SK-N-SH (cell line): Measurements from ENCODE around the gene GORASP1. TPM values are rescaled to one million over a fixed set of nuclear protein-coding genes. Genes with fewer than 3 reads are reported as not detected.

Experiments used
- CTCF ChIA-PET: fragments of 300-600, 350-600 bp; formaldehyde crosslinking; extraction: SDS; loops from one replicate; lab custom pipeline; 2021; lab: Yijun Ruan, JAX
- POLR2A ChIA-PET: fragments of 350-600 bp; sonication (Branson Sonifier 250); formaldehyde crosslinking; extraction: SDS; loops from one replicate; lab custom pipeline; 2020; ENCODE audit warnings: antibody characterized with exemption, inconsistent platforms; lab: Yijun Ruan, JAX
- DNase-seq: peaks from one replicate; pipeline ENCODE4 v3.0.0; 2012
- H2AFZ ChIP-seq: fragments of 200-600 bp; sonication (generic); 2 replicates; pipeline ENCODE4 v1.8.1; 2016; ENCODE audit warnings: antibody characterized with exemption, mild to moderate bottlenecking, low read depth
- H3F3A ChIP-seq: fragments of 200-600 bp; sonication (generic); replicated peaks from 2 replicates; pipeline ENCODE3; 2016; ENCODE audit warnings: antibody characterized with exemption, mild to moderate bottlenecking; ENCODE audit not compliant: insufficient read depth
- H3K27ac ChIP-seq, 2 experiments: fragments of 200-500 bp in 1 of 2; fragments of 200-600 bp in 1 of 2; sonication (Bioruptor generic) in 1 of 2; sonication (generic), shearing (Covaris generic) in 1 of 2; 2 replicates each; pipeline versions ENCODE4 v1.5.1 to v1.6.1; 2014 to 2016; ENCODE audit warnings: low read depth in 2 of 2, inconsistent platforms in 1 of 2, low read length in 1 of 2, mild to moderate bottlenecking in 1 of 2, mixed read lengths in 1 of 2
- H3K27me3 ChIP-seq: fragments of 200-600 bp; sonication (generic), shearing (Covaris generic); 2 replicates; pipeline ENCODE4 v1.6.1; 2016; ENCODE audit warnings: mixed run types; ENCODE audit not compliant: insufficient read depth
- H3K36me3 ChIP-seq, 2 experiments: fragments of 200-500 bp in 1 of 2; fragments of 200-600 bp in 1 of 2; sonication (Bioruptor generic) in 1 of 2; sonication (generic) in 1 of 2; replicated peaks in 1 of 2; 2 replicates each; pipeline versions ENCODE3 to v1.5.1; 2014 to 2016; ENCODE audit warnings: low read length in 1 of 2, mild to moderate bottlenecking in 1 of 2; ENCODE audit not compliant: insufficient read depth in 2 of 2, control insufficient read depth in 1 of 2
- H3K4me1 ChIP-seq, 2 experiments: fragments of 200-500 bp in 1 of 2; fragments of 200-600 bp in 1 of 2; sonication (Bioruptor generic) in 1 of 2; sonication (generic), shearing (Covaris generic) in 1 of 2; 2 replicates each; pipeline versions ENCODE4 v1.5.1 to v1.6.1; 2014 to 2016; ENCODE audit warnings: low read depth in 1 of 2, low read length in 1 of 2, mixed run types in 1 of 2; ENCODE audit not compliant: insufficient read depth in 2 of 2, control insufficient read depth in 1 of 2
- H3K4me2 ChIP-seq: fragments of 200-600 bp; sonication (generic), shearing (Covaris generic); 2 replicates; pipeline ENCODE4 v1.6.1; 2017; ENCODE audit warnings: mixed run types
- H3K4me3 ChIP-seq, 2 experiments: fragments of 200-500 bp in 1 of 2; fragments of 200-600 bp in 1 of 2; sonication (Bioruptor generic) in 1 of 2; sonication (generic), shearing (Covaris generic) in 1 of 2; 2 replicates each; pipeline versions ENCODE4 v1.5.1 to v1.8.1; 2014 to 2016; ENCODE audit warnings: low read depth in 2 of 2, inconsistent platforms in 1 of 2, low read length in 1 of 2, mild to moderate bottlenecking in 1 of 2, mixed read lengths in 1 of 2, moderate library complexity in 1 of 2
- H3K79me2 ChIP-seq: fragments of 200-600 bp; sonication (generic); 2 replicates; pipeline ENCODE4 v1.8.1; 2017; ENCODE audit warnings: mild to moderate bottlenecking; ENCODE audit not compliant: insufficient read depth
- H3K9ac ChIP-seq: fragments of 200-600 bp; sonication (generic); 2 replicates; pipeline ENCODE4 v1.6.1; 2017; ENCODE audit warnings: mixed run types
- H3K9me2 ChIP-seq: fragments of 200-600 bp; sonication (generic); 2 replicates; pipeline ENCODE4 v1.6.1; 2017; ENCODE audit warnings: mixed run types
- H3K9me3 ChIP-seq: fragments of 200-600 bp; sonication (generic); 2 replicates; pipeline ENCODE4 v1.6.1; 2017; ENCODE audit warnings: mixed run types, mild to moderate bottlenecking, moderate library complexity
- H4K20me1 ChIP-seq: fragments of 200-600 bp; sonication (generic); 2 replicates; pipeline ENCODE4 v1.6.1; 2017; ENCODE audit warnings: mild to moderate bottlenecking, mixed run types; ENCODE audit not compliant: insufficient read depth
- CHD2 ChIP-seq: fragments of 150-350 bp; IDR thresholded peaks from 2 replicates; pipeline ENCODE4 v1.6.1; 2018; ENCODE audit warnings: low read length; ENCODE audit not compliant: partially characterized antibody
- CTCF ChIP-seq: fragments of 200-600 bp; sonication (generic); IDR thresholded peaks from 2 replicates; pipeline ENCODE4 v1.6.1; 2017; ENCODE audit warnings: antibody characterized with exemption, mild to moderate bottlenecking, moderate library complexity
- ELF1 ChIP-seq: IDR thresholded peaks from 2 replicates; pipeline ENCODE4 v1.4.0; 2012
- EP300 ChIP-seq, 2 experiments: IDR thresholded peaks; 2 replicates each; pipeline versions ENCODE4 v1.4.0 to v1.6.1; 2012; ENCODE audit warnings: borderline replicate concordance in 1 of 2, low read depth in 1 of 2, low read length in 1 of 2
- FOSL2 ChIP-seq: IDR thresholded peaks from 2 replicates; pipeline ENCODE4 v1.4.0; 2012; ENCODE audit warnings: low read depth, mild to moderate bottlenecking, moderate library complexity, borderline replicate concordance
- FOXJ3 ChIP-seq: sonication (generic); formaldehyde crosslinking; IDR thresholded peaks from 2 replicates; pipeline ENCODE4 v1.5.1; 2020; ENCODE audit warnings: mild to moderate bottlenecking, missing genetic modification reagents
- GABPA ChIP-seq: IDR thresholded peaks from 2 replicates; pipeline ENCODE4 v1.4.0; 2012; ENCODE audit warnings: low read depth, mild to moderate bottlenecking
- GATA2 ChIP-seq: sonication (generic); formaldehyde crosslinking; IDR thresholded peaks from 2 replicates; pipeline ENCODE4 v1.5.0; 2020; ENCODE audit warnings: mild to moderate bottlenecking, missing genetic modification reagents
- MAX ChIP-seq: IDR thresholded peaks from 2 replicates; pipeline ENCODE4 v1.4.0; 2012; ENCODE audit warnings: low read depth
- MXI1 ChIP-seq: IDR thresholded peaks from 2 replicates; pipeline ENCODE4 v1.6.1; 2012; ENCODE audit warnings: mild to moderate bottlenecking, low read depth, low read length, improper control_type of control experiment
- NFIC ChIP-seq: IDR thresholded peaks from 2 replicates; pipeline ENCODE4 v1.4.0; 2012; ENCODE audit warnings: borderline replicate concordance
- PBX3 ChIP-seq: IDR thresholded peaks from 2 replicates; pipeline ENCODE4; 2012
- POLR2AphosphoS5 ChIP-seq: IDR thresholded peaks from 2 replicates; pipeline ENCODE4 v1.6.1; 2012; ENCODE audit warnings: low read depth, low read length
- RAD21 ChIP-seq: IDR thresholded peaks from 2 replicates; pipeline ENCODE4 v1.6.1; 2012; ENCODE audit warnings: mild to moderate bottlenecking, low read length
- RCOR1 ChIP-seq: fragments of 150-350 bp; IDR thresholded peaks from 2 replicates; pipeline ENCODE4 v1.6.1; 2017; ENCODE audit warnings: antibody characterized with exemption, low read length
- RFX5 ChIP-seq: IDR thresholded peaks from 2 replicates; pipeline ENCODE4 v1.6.1; 2012; ENCODE audit warnings: mild to moderate bottlenecking, improper control_type of control experiment, low read length
- WGBS: methylation state at CpG from one replicate; pipeline ENCODE4 v1.1.6; 2017; ENCODE audit warnings: low lambda C conversion rate; 5-methylcytosine and 5-hydroxymethylcytosine counted together
- polyA plus RNA-seq, 3 experiments: library from polyadenylated mRNA; depleted of rRNA; stranded (reverse); fragments of >200 nt; gene quantifications; 2 replicates each; pipeline ENCODE4 v1.2.3, GENCODE V29; 2012
- TF ChIP-seq, protein P1 (sequence below): IDR thresholded peaks from 2 replicates; pipeline ENCODE4 v1.4.0; 2012; ENCODE audit warnings: low read depth, borderline replicate concordance
- TF ChIP-seq, protein P2 (sequence below): fragments of 150-350 bp; IDR thresholded peaks from 2 replicates; pipeline ENCODE4 v1.6.1; 2017; ENCODE audit warnings: antibody characterized with exemption, low read length, low read depth, borderline replicate concordance

The GORASP1 gene
- polyA plus RNA-seq, 1 of the 3 experiments (the other 2 are of a cell fraction): 44.3 TPM

DNA sequence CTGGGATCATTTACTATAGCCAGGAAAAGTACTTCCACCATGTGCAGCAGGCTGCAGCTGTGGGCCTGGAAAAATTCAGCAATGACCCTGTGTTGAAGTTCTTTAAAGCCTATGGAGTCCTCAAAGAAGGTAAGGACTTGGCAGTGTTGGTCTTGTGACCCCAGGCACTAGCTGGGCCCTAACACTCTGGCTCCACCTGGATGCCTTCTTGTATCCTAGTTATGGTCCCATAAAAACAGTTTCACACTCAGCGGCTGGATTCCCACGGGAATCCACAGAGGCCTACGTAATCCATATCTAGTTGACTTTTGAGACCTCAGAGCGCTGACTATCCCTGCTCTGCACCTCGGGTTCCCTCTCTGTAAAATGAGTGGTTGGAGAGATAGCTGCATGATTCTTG lies 1.7 kb upstream of the GORASP1 start:
- Histone ChIP-seq H3K9me3 (no peaks in the 10 kb centered on the region), H2AFZ (no peak overlapping the region), H3F3A (no peaks in the 10 kb centered on the region), H3K4me3 (no peak overlapping the region), H3K27me3 (no peaks in the 10 kb centered on the region), H3K79me2 (peaks cover 30% of the 10 kb centered on the region), H3K4me1 (peaks cover 4 to 24% of the 10 kb centered on the region in 2 experiments; a peak in 2 of 4 replicates), H3K4me2 (no peak overlapping the region), H3K27ac (no peak overlapping the region), H4K20me1 (peaks cover 25% of the 10 kb centered on the region), H3K9me2 (no peaks in the 10 kb centered on the region), H3K9ac (no peak overlapping the region), H3K36me3 (peaks cover 0 to 8% of the 10 kb centered on the region in 2 experiments)
- CTCF ChIA-PET: interaction anchor here (2.6 kb wide), 1 partner anchor 179 kb away, joined by 14 read pairs; no protein-coding TSS in a partner anchor
- POLR2A ChIA-PET: no interaction called here
- DNase-seq: no peak
- TF ChIP-seq CHD2 (no peak), RFX5 (no peak), POLR2AphosphoS5 (no peak), CTCF (no peak), GATA2 (CRISPR knock-in tag) (no peak), MXI1 (no peak), ELF1 (no peak), FOXJ3 (CRISPR knock-in tag) (no peak), RCOR1 (no peak), EP300 (IDR thresholded peaks at IDR 0.05; ENCODE audit: borderline replicate concordance in 1 of 2, low read depth in 1 of 2, low read length in 1 of 2) (no peak), FOSL2 (no peak), RAD21 (no peak)
- TF ChIP-seq, protein P1, sequence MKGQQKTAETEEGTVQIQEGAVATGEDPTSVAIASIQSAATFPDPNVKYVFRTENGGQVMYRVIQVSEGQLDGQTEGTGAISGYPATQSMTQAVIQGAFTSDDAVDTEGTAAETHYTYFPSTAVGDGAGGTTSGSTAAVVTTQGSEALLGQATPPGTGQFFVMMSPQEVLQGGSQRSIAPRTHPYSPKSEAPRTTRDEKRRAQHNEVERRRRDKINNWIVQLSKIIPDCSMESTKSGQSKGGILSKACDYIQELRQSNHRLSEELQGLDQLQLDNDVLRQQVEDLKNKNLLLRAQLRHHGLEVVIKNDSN: no peak
- TF ChIP-seq, protein P2, sequence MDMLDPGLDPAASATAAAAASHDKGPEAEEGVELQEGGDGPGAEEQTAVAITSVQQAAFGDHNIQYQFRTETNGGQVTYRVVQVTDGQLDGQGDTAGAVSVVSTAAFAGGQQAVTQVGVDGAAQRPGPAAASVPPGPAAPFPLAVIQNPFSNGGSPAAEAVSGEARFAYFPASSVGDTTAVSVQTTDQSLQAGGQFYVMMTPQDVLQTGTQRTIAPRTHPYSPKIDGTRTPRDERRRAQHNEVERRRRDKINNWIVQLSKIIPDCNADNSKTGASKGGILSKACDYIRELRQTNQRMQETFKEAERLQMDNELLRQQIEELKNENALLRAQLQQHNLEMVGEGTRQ: no peak
- WGBS: 82% methylated on average over 5 of the region's 5 CpGs

- peaks cover 4 to 25% of the 10 kb centered on the region in 2 experiments; a peak in 2 of 4 replicates for H3K4me1 ChIP-seq
- CTCF ChIA-PET: interaction anchor here (0.5 to 2.6 kb wide), 9 partner anchors 8 to 185 kb away, joined by 3 to 14 read pairs (median 3); no protein-coding TSS in a partner anchor
- H3F3A ChIP-seq: no peaks in the 10 kb centered on the region
- no peak for DNase-seq
- no peaks in the 10 kb centered on the region for H3K27me3 ChIP-seq
- peak overlapping the region; percentile 99 for H3K4me2 ChIP-seq
- peak overlapping the region; percentile 80 to 82; a peak in 2 of 4 replicates for H3K27ac ChIP-seq
- peak overlapping the region; percentile 97 to 99 for H3K4me3 ChIP-seq
- peak overlapping the region; percentile 89 for H2AFZ ChIP-seq
- H3K36me3 ChIP-seq: peaks cover 0 to 8% of the 10 kb centered on the region in 2 experiments
- WGBS: 40% methylated on average over 2 of the region's 2 CpGs
- peaks cover 38% of the 10 kb centered on the region for H3K79me2 ChIP-seq
- H4K20me1 ChIP-seq: peaks cover 32% of the 10 kb centered on the region
- H3K9me3 ChIP-seq: no peaks in the 10 kb centered on the region
- peak overlapping the region; percentile 91 for H3K9ac ChIP-seq
- no peaks in the 10 kb centered on the region for H3K9me2 ChIP-seq
- POLR2A ChIA-PET: no interaction called here
- TF ChIP-seq CTCF: no peak
- no peak for TF ChIP-seq PBX3
- TF ChIP-seq MAX: no peak
- TF ChIP-seq, protein P1: no peak
- no peak for TF ChIP-seq ELF1
- no peak for TF ChIP-seq GABPA
- no peak for TF ChIP-seq EP300 (IDR thresholded peaks at IDR 0.05; ENCODE audit: borderline replicate concordance in 1 of 2, low read depth in 1 of 2, low read length in 1 of 2)
- TF ChIP-seq RCOR1: no peak
- TF ChIP-seq NFIC: no peak
Measured at GRCh38 chr3:39108200-39108710, 828 bp upstream of the GORASP1 start.
